Pancreas (tissue), 10 donors: ENCODE data around the gene MAPK1IP1L. TPM values are rescaled to one million over a fixed set of nuclear protein-coding genes. Genes with fewer than 3 reads are reported as not detected.

Experiments used
- ATAC-seq, 4 donors: fragments of 200-7000 bp; cut with Tn5 transposase; one replicate each; pipeline versions ENCODE4 v1.8.0 to v1.9.1; 2020; ENCODE audit warnings: mild to moderate bottlenecking in 4 of 4, moderate library complexity in 4 of 4
- DNase-seq, 6 donors: peaks; one replicate each; pipeline ENCODE4 v3.0.0-alpha.2; 2020
- FAIRE-seq: peaks from 2 replicates; lab custom pipeline; 2012; peaks lifted over from hg19 to GRCh38; lab: Jason Lieb, UNC
- H3K27ac ChIP-seq, 4 donors: fragments of 200-600 bp; sonication (generic); 1 replicate in 3 of 4; 2 replicates in 1 of 4; pipeline versions ENCODE4 v1.5.0 to v1.8.0; 2020
- H3K27me3 ChIP-seq, 4 donors: fragments of 200-600 bp; one replicate each; pipeline ENCODE4 v1.8.0; 2021
- H3K36me3 ChIP-seq, 3 donors: fragments of 200-600 bp; sonication (generic) in 1 of 3; one replicate each; pipeline versions ENCODE4 v1.5.0 to v1.8.0; 2020 to 2021
- H3K4me1 ChIP-seq, 3 donors: fragments of 200-600 bp; one replicate each; pipeline ENCODE4 v1.8.0; 2021
- H3K4me3 ChIP-seq, 4 donors: fragments of 200-600 bp; sonication (generic) in 2 of 4; one replicate each; pipeline versions ENCODE4 v1.5.0 to v1.8.0; 2020 to 2021
- H3K9me3 ChIP-seq, 4 donors: fragments of 200-600 bp; one replicate each; pipeline ENCODE4 v1.8.0; 2021
- WGBS, 2 donors: extraction: QIAGEN DNeasy Blood & Tissue Kit; methylation state at CpG; one replicate each; pipeline ENCODE4 v1.1.7; 2013; 5-methylcytosine and 5-hydroxymethylcytosine counted together
- intact Hi-C, 3 donors: fragments of 100-400 bp; cut with DNase I; formaldehyde crosslinking; loops; one replicate each; pipeline versions ENCODE4 v1.11.1 to v1.14.2; 2022
- polyA plus RNA-seq, 2 donors: library from polyadenylated mRNA; stranded (reverse); fragments of 200-250 nt; gene quantifications; one replicate each; pipeline ENCODE4 v1.2.3, GENCODE V29; 2013
- total RNA-seq, 6 donors: library from RNA; stranded (reverse); fragmentation: NEBNext Ultra II Directional in 4 of 6; extraction: Animal tissue kit (Norgen Biotek cat#: 25700) in 4 of 6; gene quantifications; one replicate each; pipeline versions ENCODE4 v1.2.1 to v1.2.4, GENCODE V29; 2021 to 2023
- TF ChIP-seq, protein P1 (sequence below), 4 donors: fragments of 200-600 bp; sonication (generic) in 3 of 4; IDR thresholded peaks; one replicate each; pipeline versions ENCODE4 v1.5.0 to v1.8.0; 2021; ENCODE audit warnings: antibody characterized with exemption in 4 of 4
- donor health status: healthy with polysubstance abuse.
- donor health status: DM: no; HTN: no; CAD: no; lungs with moderate emphysema.
- donor health status: DM: no; HTN: no; CAD: no.
- donor health status: control.
- donor health status: control.
- donor health status: Bipolar disorder and iron deficiency.
- donor health status: DM: yes; HTN: yes; CAD: no.
- donor health status: DM: no; HTN: no; CAD: no.
- donor health status: DM: no; HTN: no; CAD: no.
- donor health status: DM: yes; HTN: yes; CAD: no.

MAPK1IP1L gene
- total and polyA plus RNA-seq, 8 donors: 12.9 to 29.7 (median 23.1) TPM

DNA sequence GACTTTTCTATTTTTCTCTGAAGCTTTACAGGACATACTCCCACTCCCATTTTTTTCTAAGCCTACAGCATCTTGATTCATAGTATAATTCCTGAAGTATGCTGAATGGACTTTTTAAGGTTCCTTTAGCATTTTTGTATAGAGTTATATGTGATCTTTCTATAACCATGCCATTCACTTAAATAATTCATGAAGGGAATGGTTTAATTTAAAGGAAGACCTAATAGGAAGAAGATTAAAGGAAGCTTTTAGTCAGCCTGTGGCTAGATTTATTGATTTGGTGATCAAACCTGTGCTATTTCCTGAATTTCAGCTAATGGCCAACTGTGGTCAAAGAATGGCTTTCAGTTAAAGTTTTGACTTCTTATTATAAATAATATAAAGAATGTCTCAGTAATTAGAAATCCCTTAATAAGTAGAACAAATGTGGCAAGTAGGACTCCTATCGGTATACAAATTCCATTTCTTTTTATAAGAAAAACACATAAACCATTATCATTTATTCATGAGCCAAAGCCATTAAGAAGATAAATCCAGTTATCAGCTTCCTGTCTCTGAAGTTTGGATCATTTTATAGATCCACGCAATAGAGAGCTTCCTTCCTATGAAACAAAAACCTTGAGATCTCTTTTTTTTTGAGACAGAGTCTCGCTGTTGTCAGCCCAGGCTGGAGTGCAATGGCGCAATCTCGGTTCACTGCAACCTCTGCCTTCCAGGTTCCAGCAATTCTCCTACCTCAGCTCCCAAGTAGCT is 4.0 kb upstream of the MAPK1IP1L start:
- ATAC-seq (no peak), FAIRE-seq (no peak), DNase-seq (no peak)
- peaks cover 0 to 5% (median 0%) of the 10 kb centered on the region in 3 donors for H3K4me1 ChIP-seq
- WGBS, 2 donors: 92 to 95% methylated on average over 5 of the region's 5 CpGs
- no peaks in the 10 kb centered on the region for H3K27me3 ChIP-seq
- TF ChIP-seq, protein P1, sequence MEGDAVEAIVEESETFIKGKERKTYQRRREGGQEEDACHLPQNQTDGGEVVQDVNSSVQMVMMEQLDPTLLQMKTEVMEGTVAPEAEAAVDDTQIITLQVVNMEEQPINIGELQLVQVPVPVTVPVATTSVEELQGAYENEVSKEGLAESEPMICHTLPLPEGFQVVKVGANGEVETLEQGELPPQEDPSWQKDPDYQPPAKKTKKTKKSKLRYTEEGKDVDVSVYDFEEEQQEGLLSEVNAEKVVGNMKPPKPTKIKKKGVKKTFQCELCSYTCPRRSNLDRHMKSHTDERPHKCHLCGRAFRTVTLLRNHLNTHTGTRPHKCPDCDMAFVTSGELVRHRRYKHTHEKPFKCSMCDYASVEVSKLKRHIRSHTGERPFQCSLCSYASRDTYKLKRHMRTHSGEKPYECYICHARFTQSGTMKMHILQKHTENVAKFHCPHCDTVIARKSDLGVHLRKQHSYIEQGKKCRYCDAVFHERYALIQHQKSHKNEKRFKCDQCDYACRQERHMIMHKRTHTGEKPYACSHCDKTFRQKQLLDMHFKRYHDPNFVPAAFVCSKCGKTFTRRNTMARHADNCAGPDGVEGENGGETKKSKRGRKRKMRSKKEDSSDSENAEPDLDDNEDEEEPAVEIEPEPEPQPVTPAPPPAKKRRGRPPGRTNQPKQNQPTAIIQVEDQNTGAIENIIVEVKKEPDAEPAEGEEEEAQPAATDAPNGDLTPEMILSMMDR (IDR thresholded peaks at IDR 0.05): no peak
- intact Hi-C loops: no loop called here
- no peak overlapping the region for H3K27ac ChIP-seq
- peaks cover 0 to 3% (median 0%) of the 10 kb centered on the region in 3 donors for H3K36me3 ChIP-seq
- H3K4me3 ChIP-seq: no peak overlapping the region
- no peaks in the 10 kb centered on the region for H3K9me3 ChIP-seq

DNA sequence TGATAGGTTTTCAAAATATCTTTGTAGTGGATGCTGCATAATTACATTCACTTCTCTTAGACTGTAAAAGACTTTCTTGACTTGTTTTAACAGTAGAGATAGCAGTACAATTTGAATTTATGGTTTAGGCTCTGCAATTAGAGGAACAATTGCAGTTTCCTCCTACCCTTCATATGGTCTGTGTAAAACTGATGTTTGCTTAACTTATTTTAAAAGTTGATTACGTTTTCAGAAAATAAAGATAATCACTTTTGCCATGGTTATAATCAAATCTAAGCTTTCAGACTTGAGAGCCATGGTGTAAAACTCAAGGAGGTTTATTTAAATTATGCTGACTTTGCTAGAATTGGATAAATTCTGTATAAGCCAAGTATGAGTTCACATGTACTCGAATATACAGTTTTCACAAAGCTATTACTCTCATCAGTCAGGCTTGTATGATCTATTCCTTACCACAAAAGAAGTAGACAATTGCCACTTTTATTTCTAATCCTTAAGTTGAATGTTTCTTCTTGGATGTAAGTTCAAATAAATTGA is 2.5 kb upstream of the MAPK1IP1L start:
- WGBS, 2 donors: 64 to 65% methylated on average over 2 of the region's 2 CpGs
- FAIRE-seq: no peak
- TF ChIP-seq, protein P1 (IDR thresholded peaks at IDR 0.05): no peak
- Histone ChIP-seq H3K36me3 (no peaks in the 10 kb centered on the region), H3K4me3 (no peak overlapping the region), H3K9me3 (no peaks in the 10 kb centered on the region), H3K4me1 (peaks cover 0 to 19% (median 7%) of the 10 kb centered on the region in 3 donors), H3K27me3 (no peaks in the 10 kb centered on the region), H3K27ac (no peak overlapping the region)
- intact Hi-C loops: no loop called here
- ATAC-seq: no peak
- DNase-seq: no peak

DNA sequence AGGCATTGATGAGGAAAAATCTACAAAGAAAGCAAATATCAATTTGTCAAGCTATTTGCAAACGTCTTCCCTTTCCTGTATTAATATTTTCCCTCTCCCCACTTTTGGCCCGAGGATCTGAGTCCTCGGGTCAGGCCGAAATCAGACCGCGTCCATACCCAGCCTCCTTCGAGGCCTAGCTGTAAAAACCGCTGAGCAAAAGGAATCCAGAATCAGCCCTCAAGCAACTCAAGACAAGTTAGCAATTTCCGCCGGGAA is 353 bp upstream of the MAPK1IP1L start:
- H3K4me1 ChIP-seq: peaks cover 0 to 23% (median 11%) of the 10 kb centered on the region in 3 donors
- TF ChIP-seq, protein P1 (IDR thresholded peaks at IDR 0.05): no peak
- H3K27me3 ChIP-seq: no peaks in the 10 kb centered on the region
- ATAC-seq (no peak), FAIRE-seq (no peak), DNase-seq (no peak)
- peak overlapping the region; percentile 97 to 100 (median 99) for H3K27ac ChIP-seq
- intact Hi-C loops: no loop called here
- WGBS, 2 donors: 0 to 1% methylated on average over 10 of the region's 10 CpGs
- H3K9me3 ChIP-seq: no peaks in the 10 kb centered on the region
- H3K4me3 ChIP-seq: peak overlapping the region; percentile 29 to 98 (median 78)
- H3K36me3 ChIP-seq: no peaks in the 10 kb centered on the region

DNA sequence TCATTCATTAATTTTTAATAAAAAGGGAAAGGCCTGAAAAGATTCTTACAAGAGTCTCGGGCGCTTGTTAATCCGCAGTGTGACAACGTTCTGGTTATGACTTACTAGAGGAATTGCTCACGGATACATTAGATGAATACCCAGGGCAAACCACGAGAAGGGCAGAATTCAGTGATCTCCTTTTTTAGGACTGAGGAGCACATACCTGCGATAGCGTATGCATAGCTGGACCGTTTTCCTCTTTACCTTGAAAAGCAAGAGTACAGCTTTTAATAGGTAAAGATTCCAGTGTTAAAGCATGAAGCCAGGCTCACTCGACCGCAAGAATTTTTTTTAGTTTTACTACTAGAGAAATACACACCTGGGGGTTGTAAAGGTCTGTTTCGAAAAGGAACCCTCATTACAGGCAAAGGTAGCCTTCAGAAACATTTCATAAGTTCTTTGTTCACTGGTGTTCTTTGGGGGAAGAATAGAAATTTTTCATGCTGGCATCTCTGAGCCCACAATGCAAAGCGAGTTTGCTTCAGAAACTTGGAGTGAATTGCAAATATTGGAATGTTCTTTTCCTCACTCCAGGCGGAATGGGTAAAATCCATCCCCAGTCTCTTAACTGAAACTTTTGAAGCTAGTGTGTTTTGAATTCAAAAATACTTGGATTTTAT is 953 bp downstream of the MAPK1IP1L start:
- TF ChIP-seq, protein P1 (IDR thresholded peaks at IDR 0.05): no peak
- no peak for FAIRE-seq
- Histone ChIP-seq H3K27ac (peak overlapping the region; percentile 97 to 100 (median 99)), H3K9me3 (no peaks in the 10 kb centered on the region), H3K4me3 (peak overlapping the region; percentile 65 to 98 (median 84)), H3K36me3 (no peaks in the 10 kb centered on the region), H3K4me1 (peaks cover 0 to 23% (median 12%) of the 10 kb centered on the region in 3 donors), H3K27me3 (no peaks in the 10 kb centered on the region)
- 5 to 6% methylated on average over 14 of the region's 14 CpGs for WGBS, 2 donors
- intact Hi-C loops: no loop called here
- no peak for ATAC-seq
- no peak for DNase-seq
